T47D (cell line): Measurements from ENCODE around the gene RASSF4.

Experiments
- DNase-seq, 2 experiments: peaks; one replicate each; pipeline versions ENCODE4 v3.0.0 to v3.0.0-alpha.2; 2011 to 2012; ENCODE audit warnings: low read depth in 1 of 2, low spot score in 1 of 2
- JUND ChIP-seq: IDR thresholded peaks from 2 replicates; pipeline ENCODE4 v1.6.1; 2012; ENCODE audit warnings: low read depth
- in situ Hi-C: cut with HindIII; loops from 2 replicates; pipeline ENCODE4 v1.10.0; 2016; ENCODE audit warnings: low sequenced_read_pairs, low pct_unique_long_range_greater_than_20kb

The RASSF4 gene

DNA sequence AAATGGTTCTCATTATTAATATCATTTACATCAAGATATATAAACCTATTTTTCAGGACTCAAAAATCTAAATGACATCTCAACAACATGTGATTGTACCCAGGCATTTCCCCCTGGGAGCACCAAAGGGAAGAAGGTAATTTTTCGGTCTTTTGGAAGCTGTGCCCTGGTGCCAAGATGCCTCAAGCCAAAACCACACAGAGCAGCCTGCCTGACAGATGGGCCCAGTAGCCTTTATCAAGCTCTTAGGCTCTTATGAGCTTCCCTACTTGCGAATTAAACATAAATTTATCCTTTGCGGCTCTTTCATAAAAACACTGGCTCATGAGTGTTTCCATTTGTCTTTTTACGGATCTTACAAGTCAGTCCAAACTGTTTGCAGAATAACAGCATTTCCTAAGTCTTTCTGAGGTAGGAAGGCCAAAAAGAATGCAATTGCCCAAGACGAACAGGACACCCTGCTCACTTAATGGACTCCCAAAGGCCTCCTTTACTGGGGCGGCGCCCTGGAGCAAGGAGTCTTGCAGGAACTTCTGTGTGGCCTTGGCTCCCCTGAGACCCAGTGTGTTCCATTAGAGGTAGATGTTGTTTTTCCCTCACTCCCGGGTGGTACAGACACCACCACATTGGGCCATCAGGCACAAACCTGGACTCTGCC is 4.1 kb upstream of the RASSF4 start:
- no peak for TF ChIP-seq JUND
- DNase-seq = no peak
- in situ Hi-C loops = no loop called here

- no peak for DNase-seq
- TF ChIP-seq JUND = no peak
- in situ Hi-C loops = no loop called here
Measured at GRCh38 chr10:44956226-44956625, 3.4 kb upstream of the RASSF4 start.

DNA sequence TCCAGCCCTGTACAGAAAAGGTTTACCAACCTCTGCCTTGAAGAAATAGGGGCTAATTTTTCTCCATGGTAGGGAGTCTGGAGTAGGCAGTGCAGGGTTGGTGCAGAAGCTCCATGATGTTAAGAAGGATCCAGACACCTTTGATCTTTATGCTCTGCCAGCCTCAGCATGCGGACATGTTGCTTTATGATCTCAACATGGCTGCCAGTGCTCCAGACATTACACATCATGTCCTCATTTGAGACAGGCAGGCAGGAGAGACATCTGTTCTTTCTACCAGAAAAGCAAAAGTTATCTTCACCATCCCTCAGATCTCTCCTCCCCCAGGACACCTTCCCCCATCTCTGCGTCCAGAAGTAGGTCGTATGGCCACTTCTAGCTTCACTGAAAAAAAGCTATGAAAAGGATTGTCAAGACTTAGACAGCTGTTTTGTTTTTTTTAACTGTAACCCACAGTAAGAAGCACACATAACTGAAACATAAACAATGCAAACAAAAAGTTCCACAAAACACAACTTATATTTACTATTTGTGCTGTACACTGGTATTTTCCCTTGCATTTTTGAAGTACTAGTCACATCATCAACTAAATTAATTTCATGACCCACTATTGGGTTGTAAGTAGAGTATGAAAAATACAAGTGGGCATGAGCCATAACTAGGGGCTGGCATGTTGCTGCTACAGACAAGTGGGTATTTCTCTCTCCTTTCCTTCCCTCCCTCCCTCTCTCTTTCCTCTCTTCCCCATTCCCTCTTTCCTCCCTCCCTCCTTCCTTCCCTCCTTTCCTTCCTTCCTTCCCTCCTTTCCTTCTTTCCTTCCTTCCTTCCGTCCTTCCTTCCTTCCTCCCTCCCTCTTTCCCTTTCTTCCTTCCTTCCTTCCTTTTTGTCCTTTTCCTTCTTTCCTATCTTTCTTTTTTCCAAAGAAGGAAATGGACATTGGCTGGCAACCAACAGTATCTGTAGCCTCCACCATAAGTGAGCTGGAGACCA is 2.6 kb upstream of the RASSF4 start:
- in situ Hi-C loops = no loop called here
- no peak for TF ChIP-seq JUND
- no peak for DNase-seq

GRCh38 chr10:44958196-44958897 is 1.3 kb upstream of the RASSF4 start:
- in situ Hi-C loops = no loop called here

DNA sequence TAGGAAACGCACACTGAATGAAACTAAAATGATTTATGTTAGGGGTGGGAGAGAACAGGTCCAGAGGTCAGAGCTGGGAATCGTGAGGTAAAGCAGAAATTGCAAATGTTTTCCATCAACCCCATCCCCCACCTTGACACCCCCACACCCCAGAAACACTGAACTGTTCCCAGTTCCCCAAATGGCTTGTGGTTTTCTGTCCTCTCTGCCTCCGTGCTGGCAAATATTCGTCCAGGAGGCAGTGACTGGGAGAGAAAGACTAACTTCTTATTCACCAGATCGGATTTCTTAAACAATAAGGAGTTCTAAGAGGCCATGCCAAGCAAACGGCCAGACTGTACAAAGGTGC is 730 bp upstream of the RASSF4 start:
- DNase-seq = no peak
- in situ Hi-C loops = no loop called here

More at GRCh38 chr10:44958196-44958897, 1.3 kb upstream of the RASSF4 start:
- no peak for TF ChIP-seq JUND
- DNase-seq = no peak

DNA sequence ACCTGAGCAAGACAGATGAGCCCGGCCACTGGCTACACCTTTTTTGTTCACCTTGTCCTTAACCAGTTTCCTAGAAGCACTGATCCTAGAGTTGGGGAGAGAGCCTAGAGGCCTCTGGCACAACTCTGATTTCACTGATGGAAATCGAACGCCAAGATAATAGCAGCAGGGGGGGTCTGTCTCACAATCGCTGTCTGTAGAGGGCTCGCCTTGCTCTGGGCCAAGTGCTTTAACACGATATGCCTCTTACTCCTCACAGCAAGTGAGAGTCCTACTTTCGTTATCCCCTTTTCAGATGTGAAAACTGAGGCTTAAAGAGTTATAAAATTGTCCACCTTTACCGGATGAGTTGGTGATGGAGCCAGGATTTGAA is 472 bp downstream of the RASSF4 start:
- in situ Hi-C loops = no loop called here
- DNase-seq = no peak
- TF ChIP-seq JUND = no peak

More for the DNA sequence above, 730 bp upstream of the RASSF4 start:
- TF ChIP-seq JUND = no peak

DNA sequence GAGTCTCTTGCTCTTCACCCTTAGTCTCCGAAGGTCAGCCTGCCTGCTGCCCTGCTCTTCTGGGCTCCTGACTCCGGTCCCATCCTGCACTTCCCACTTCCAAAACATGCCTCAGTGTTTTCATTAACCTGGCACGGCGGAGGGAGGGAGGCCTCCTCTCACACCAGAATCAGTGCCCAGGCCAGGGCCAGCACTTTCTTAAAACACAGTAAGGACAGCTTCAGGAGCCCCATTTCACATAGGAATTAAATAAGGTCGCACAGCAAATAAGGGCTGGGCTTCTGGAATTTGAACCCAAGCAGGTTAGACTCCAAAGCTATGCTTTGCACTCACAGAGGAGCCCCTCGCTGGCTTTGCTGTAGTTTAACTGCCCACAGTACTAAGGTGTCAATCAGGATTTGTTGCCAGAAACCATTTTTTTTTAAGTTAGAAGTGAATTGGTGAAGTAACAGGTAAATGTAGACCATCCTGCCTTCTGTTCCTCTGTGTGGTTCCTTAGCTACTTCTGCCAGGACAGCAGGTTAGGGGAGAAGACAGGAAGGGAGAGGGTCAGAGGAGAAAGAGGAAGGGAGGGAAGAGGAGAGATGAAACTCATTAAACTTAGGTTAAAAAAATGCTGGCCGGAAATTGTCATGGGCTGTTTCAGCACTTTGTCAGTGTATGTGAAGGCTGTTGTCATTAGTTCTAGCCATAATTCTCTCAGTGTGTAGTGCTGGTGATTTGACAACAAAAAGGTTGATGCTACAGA is 1.1 kb downstream of the RASSF4 start:
- in situ Hi-C loops = no loop called here
- no peak for TF ChIP-seq JUND
- no peak for DNase-seq

DNA sequence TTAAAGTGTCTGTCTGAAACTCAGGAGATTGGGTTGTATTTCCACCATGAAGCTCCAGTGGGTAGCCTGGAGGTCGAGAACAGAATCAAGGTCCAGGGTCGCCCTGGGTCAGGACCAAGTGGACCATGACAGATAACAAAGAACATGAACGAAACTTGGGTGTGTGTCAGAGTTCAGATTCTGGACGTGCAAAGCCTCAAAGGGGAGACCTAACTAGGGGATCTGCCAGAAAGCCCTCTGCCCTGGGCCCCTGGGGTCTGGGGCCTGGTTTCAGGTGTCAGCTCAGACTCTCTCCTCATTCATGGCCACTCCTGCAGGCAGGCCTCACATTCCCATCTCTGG is 1.6 kb downstream of the RASSF4 start:
- DNase-seq = no peak
- in situ Hi-C loops = no loop called here

GRCh38 chr10:44961931-44962750 is 2.5 kb downstream of the RASSF4 start:
- DNase-seq = no peak
- in situ Hi-C loops = no loop called here
- no peak for TF ChIP-seq JUND

More for the DNA sequence above, 1.6 kb downstream of the RASSF4 start:
- TF ChIP-seq JUND = no peak

DNA sequence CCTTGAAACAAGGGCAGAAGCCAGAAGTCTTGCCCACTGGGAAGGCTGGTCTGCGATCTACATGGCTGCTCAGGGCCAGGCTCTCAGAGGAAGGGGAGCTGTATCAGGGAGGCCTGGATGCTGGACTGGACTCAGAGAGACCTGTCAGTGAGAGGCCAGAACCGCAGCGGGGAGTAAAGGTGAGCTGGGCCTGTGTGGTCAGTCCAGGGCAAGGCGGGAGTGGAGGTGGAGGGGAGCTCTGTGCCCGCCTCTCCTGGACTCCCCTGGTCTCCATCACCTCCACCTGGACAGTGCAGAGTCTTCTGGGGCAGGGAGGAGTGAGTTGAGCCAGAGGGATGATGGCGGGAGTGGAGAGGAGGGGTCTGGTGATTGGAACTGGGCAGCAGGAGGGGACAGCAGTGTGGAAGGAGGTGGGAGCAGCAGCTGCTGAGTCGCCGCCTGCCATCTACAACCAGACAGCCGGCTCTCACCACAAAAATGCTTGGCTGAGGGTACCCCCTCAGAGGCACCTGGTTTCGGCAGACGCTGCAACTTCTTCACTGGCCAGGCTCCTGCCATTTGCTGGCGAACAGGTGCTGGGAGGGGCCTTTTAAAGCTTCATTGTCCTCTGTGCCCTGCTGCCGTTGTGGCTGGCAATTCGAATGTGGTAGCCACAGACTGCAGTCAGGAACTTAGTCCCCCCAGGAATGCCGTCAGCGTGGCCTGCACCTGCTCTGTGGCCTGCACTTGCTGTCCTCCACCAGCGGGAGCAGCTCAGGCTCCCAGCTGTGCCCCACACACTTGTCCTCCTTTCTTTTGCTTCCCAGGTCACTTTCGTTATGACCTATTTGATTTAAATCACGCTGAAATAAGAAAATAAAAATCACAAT is 3.5 kb downstream of the RASSF4 start:
- TF ChIP-seq JUND = no peak
- in situ Hi-C loops = no loop called here
- DNase-seq = no peak
